GM08714 (cell line): Measurements from ENCODE around the gene ADSS1.

Experiments
- H3K4me3 ChIP-seq: fragments of 200-500 bp; sonication (Bioruptor generic); 2 replicates; pipeline ENCODE4 v1.5.1; 2014; ENCODE audit warnings: mild to moderate bottlenecking, low read length, inconsistent platforms
- ZNF274 ChIP-seq: IDR thresholded peaks from 2 replicates; pipeline ENCODE4 v1.6.1; 2012; ENCODE audit warnings: mild to moderate bottlenecking, low read depth, low read length

The ADSS1 gene

DNA sequence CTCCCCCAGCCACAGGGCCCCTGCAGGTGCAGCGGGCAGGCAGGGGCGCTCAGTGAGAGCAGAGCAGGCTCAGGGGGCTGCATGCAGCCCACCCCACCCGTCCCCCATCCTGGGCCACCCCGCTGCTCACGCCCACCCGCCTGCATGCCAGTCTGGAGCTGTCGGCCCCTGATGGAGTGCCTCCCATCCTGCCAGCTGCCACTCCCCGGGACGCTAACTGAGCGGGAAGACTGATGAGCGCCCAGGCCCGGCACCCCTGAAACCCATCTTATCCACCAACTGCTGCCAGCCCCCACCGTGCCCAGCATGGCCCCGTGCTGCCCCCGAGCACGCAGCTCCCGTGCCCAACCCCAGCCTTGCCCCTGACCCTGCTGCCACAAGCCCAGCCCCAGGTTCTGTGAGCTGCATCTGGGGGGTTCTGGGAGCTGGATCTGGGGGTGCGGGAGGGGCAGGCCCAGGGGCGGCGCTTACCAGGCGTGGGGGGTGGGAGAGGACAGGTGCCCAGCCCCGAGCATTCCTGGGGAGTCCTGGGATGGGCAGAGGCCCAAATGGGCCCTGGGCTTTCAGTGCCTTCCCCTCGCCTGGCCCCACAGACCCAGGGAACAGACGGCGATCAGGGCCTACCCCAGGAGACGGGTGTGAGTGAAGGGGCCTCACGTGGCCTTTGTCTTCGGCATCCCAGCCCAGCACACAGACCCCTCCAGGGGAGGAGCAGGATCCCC is 58.2 kb downstream of the ADSS1 start:
- no peak overlapping the region for H3K4me3 ChIP-seq
- TF ChIP-seq ZNF274: no peak

DNA sequence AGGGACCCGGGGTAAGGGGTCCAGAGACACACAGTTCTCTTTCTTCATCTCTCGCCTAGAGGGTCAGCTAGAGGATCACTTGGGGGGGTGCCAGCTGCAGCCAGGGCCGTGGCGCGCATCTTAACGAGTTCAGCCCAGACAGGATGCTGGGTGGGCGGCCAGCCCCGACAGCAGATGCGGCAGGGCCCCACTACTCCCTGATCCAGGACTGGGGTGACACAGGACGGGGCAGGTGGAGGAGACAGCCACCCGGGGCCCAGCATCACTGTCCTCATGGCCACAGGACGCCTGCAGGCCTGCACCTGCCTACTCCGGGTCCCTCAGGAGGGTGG is 58.7 kb downstream of the ADSS1 start:
- H3K4me3 ChIP-seq: no peak overlapping the region
- no peak for TF ChIP-seq ZNF274

DNA sequence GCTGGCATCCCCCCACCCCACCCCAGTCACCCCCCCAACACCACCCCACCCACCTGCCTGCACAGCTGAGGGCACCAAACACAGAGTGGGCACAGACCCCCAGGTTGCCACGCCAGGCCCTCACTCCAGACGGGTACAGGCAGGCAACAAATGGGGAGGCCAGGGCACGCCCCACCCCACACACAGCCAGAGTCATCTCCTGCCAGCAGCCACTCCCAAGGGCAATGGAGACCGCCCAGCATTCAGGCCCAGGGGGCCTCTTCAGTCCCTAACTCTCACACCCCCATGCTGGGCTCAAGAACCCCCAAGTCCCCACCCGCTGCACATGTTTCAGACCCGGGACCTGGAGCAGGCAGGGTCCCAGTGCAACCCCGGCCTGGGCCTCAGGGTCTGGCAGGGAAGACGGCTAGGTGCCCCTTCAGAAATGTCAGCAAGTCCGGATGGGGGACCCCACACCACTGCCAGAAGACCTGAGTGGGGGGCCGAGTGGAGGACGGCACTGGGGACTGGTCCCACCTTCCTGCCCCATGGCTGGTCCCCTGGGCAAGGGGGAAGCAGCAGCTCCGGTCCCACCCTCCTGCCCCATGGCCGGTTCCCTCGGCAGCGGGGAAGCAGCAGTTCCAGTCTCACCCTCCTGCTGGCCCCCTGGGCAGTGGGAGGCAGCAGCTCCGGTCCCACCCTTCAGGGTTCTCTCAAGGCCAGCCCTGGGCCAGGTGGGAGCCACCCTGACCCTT is 59.6 kb downstream of the ADSS1 start:
- no peak overlapping the region for H3K4me3 ChIP-seq
- no peak for TF ChIP-seq ZNF274

DNA sequence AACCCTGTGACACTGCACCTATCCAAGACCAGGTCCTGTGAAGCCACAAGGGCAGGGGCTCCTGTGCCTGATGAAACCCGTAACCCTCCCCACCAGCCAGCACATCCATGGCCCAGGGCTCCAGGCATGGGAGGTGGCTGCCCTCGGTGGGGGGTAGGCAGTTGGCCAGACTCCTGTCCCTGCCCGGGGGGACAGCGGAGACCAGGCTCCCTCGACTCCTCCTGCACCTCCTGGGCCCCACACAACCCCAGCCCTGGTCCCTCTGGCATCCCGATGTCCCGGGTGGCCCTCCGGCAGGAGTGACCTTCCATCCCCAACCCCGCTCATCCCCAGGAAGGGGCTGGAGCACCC is 60.2 kb downstream of the ADSS1 start:
- H3K4me3 ChIP-seq: no peak overlapping the region
- no peak for TF ChIP-seq ZNF274

DNA sequence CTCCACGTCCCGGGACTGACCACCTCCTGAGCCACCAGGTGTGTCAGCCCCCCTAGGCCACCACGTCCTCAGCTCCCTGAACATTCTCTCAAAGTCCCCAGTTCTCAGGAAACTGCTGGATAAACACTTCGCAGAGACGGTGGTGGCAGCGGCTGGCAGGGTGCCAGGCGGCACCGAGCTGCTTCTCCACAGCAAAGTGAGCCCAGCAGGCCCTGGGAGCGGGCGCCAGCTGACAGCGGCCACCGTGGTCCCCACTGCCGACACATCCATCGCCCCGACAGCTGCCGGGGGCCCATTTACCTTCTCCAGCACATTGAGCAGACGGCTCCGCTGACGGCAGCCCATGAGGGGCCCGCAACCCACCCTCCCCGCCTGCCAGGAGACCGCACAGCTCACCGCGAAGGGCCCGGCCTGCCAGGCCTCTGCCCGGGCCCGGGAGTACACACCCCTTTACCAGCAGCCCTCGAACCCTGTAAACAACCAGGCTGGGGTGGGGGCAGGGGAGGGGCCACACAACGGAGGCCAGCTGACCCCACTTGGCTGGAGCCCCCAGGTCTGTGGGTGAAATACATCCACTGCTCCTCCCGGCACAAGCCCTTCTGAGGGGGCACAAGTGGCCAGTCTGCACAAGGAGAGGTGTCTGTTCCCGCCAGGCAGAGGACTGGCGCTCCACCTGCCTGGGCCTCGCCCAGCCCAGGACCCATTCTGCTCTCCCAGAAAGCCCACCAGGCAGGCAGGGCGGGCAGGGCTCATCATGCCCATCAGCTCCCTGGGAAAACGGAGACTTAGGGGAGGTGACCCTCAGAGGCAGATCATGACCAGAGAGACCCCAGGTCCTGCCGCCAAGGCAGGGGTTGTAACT is 61.0 kb downstream of the ADSS1 start:
- no peak for TF ChIP-seq ZNF274
- H3K4me3 ChIP-seq: no peak overlapping the region

DNA sequence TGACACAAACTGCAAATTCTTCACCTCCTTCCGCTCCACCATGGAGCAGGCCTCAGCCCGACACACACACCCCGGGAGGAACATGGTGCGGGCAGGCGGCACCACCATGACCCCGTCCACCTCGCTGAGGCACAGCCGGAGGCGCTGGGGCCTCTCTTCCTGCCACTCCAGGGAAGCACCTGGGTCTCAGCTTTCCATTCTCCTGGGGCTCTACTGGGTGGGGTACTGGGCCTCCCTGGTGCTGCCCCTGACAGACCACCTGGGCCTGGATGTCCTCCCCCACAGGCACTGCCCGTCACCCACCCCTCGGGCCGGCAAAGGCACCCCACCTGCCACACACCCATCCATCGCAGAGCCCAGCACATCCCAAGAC is 61.7 kb downstream of the ADSS1 start:
- no peak for TF ChIP-seq ZNF274
- no peak overlapping the region for H3K4me3 ChIP-seq

DNA sequence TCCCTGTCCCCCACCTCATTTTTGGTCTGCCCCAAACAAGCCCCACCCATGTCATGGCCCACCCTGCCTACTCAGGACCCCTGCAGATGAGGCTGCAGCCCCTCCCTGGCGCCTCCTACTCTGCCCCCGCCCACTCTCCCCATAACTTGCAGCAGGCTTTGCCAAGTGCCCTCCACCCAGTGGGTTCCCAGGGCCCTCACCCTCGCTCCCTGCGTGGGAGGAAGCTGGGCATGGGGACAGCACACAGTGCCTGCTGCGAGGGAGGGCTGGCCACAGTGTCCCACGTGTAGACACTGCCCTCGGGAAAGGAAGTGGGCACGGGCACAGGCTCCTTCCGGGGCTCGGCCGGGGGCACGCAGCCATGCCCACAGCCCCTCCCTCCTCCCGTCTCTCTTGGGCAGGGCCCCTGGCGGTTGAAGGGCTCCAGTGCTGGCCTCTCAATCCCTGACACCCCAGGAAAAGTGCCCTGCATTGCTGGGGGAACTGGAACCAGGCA is 62.1 kb downstream of the ADSS1 start:
- no peak for TF ChIP-seq ZNF274
- no peak overlapping the region for H3K4me3 ChIP-seq

DNA sequence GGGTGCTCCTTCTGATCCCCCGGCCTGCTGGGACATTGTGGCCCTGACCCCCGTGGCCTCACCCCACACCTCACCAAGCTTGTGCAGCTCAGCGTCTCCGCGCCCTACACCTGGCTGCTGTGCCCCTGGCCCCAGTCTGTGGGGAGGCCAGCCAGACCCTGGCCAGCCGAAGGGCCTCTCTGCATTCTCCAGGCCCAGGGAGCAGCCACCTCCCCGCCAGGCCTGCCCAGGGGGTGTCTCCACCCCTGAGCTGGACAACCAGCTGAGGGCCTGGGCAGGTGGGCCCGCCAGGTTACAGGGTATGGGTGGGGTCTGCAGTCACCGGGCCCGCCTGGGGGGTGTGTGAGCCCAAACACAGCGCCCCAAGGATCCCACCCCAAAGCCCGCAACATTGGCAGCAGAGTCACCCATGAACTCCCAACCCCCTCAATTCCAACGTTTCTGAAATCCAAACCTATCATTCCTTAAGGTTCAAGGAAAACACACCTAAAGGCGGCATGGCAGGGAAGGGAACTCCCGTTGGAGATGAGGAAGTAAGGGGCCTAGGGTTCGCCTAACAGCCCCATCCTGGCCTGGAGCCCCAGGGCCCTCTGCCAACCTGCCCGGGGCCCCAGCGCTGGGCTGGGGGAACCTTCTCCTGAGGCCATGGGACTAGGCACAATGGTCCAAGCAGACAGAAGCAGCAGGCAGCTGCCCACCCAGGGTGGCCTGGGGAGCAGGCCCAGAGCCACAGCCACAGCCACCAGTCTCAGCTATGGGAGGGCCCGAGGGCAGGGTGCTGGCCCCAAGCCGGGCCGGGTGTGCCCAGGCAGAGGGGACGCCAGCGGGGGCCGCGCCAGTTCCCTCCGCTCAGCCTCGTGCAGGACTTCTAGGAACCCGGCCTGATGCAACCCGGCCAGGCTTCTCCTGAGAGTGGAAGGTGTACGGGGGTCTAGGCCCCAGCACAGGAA is 63.0 kb downstream of the ADSS1 start:
- no peak for TF ChIP-seq ZNF274
- no peak overlapping the region for H3K4me3 ChIP-seq

DNA sequence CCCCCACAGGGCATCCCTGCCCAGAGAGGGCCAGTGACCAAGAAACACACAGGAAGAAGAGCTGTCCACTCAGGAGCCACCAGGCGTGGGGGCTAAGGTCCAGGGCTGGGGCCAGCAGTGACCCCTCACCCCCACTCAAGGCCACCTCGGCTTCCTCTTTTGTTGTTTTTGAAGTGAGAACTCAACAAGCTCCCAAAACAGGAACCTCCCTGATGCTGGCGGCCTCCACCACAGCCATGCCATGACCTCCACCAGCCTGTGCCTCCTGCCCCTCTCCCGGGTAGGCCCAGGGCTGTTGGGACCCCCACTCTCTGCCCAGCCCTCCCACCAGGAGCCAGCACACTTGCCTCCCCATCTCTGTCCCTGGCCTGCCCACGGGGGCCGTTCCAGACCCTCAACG is 63.7 kb downstream of the ADSS1 start:
- H3K4me3 ChIP-seq: no peak overlapping the region
- TF ChIP-seq ZNF274: no peak

DNA sequence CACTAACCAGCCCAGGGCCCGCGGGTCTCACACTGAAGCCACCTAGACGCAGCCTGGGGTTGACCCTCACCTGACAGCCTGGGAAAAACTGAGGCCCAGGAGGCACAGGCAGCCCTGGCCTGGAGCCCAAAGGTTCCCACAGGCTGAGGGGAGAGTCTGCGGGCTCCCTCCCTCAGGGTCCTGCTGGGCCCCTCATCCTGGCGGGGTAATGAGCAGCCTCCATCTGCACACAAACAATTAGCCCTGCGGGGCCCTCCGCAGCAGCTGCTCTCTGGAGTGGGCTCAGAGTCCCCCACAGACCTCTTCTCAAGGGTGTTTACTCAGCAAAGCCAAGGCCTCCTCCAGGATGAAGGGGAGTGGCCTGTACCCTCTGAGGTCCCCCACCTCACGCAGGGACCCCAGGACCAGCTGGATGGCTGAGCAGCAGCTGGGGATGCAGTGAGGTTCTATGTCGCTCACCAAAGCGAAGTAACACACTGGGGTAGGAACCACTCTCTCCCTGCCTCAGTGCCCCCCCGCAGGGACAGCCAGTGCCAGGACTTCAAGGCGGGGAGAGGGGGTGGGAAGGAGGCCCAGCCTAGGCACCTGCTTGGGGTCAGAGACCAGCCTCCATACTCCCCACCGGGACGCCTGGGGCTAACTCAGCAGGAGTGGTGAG is 64.3 kb downstream of the ADSS1 start:
- H3K4me3 ChIP-seq: no peak overlapping the region
- TF ChIP-seq ZNF274: no peak

DNA sequence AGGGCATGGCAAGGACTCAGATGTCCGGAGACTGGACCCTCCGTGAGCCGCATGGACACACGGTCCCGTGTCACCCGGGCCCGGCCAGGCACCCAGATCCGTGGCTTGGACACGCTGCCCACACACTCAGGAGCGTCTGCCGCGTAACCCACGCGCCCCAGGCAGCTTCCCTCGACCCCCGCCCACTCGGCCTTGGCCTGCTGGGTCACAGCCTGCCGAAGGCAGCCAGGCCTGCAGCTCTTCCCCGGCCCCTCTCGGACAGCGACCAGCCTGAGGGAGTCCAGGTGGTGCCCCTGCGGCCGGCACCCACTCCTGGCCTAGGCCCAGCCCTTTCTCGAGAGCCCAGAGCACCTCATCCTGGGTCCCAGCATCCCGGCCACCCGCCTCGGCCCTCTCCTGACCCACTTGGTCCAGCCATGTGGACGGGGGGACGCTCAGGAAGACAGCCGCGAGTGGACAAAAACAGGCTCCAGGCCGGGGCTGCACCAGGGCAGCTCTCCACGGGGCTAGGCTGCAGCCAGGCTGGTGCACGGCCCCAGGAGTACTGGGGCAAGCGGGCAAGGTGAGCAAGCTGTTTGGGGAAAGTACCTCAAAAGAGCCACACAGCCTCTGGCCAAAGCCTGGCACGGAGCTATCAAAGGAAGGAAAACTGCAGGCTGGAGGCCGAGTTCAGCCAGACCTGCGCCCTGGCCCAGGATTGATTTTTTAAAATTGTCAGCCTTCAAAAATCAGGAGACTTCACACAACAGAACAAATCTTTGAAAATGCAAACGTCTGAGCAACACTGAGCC is 65.0 kb downstream of the ADSS1 start:
- H3K4me3 ChIP-seq: no peak overlapping the region
- no peak for TF ChIP-seq ZNF274

DNA sequence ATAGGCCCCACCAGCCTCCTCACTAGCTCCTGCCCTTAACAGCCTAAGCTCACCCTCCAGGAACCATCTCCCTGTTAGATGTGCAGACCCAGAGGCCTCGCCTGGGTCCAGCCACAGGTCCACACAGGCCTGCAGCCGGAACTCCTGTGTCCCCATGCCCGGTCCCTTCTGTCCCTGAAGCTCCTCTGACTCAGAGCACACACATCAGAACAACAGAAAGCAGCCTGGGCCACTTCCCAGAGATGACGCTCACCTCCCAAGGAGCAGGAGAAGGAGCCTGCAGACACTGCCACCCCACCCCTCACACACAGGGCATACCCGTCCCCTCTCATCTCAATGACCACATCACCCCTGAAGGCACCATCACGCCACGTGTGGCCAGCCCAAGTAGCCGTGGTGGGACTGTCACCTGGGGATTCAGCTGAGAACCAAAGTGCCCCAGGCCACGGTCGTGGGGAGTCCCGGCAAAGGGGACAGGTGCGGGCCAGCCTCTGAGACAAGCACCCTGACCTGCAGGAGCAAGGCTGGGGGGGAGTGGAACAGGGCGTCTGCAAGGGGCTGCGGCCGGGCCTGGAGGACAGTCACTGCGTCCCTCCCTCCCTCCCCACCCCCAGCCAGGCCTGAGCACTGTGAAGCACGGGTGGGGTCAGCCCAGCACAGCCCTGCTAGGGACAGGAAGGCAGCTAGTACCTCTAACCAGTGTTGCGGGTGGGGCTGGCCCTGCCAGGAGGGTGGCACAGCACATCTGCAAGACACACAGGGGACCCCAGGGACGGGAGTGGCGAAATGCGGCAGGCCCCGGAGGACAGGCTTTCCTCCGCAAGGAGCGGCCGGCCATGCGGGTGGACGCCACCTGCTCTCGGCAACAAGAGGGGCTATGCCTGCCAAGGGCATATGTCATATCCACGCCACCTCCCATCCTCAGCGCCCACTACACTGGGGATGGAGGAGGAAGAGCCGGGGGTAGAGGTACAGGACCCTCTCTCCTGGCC is 66.0 kb downstream of the ADSS1 start:
- no peak overlapping the region for H3K4me3 ChIP-seq
- no peak for TF ChIP-seq ZNF274
